Stimulated activated naive CD8-positive, alpha-beta T cell treated with anti-CD3 and anti-CD28 coated beads, Interleukin-15, amount 100 ng/mL, for 72 hours (primary cell): ENCODE data around the gene NUP50.

Experiments
- ATAC-seq: fragments of 150-1000 bp; cut with Tn5 transposase; 2 replicates; pipeline ENCODE4 v1.10.0; 2021; ENCODE audit warnings: mild to moderate bottlenecking, moderate library complexity
- DNase-seq, 2 donors: peaks; one replicate each; pipeline ENCODE4 v3.0.0; 2021 to 2022
- H3K27ac Mint-ChIP-seq, 2 donors: one replicate each; pipeline ENCODE4 v1.8.0; 2022; ENCODE audit warnings: mild to moderate bottlenecking in 2 of 2, mixed read lengths in 2 of 2, moderate library complexity in 2 of 2
- H3K27me3 Mint-ChIP-seq: one replicate; pipeline ENCODE4 v1.8.0; 2022; ENCODE audit warnings: mixed read lengths
- H3K4me1 Mint-ChIP-seq: one replicate; pipeline ENCODE4 v1.8.0; 2022; ENCODE audit warnings: mild to moderate bottlenecking, mixed read lengths
- H3K4me3 Mint-ChIP-seq, 2 donors: one replicate each; pipeline ENCODE4 v1.8.0; 2022; ENCODE audit warnings: mild to moderate bottlenecking in 2 of 2, mixed read lengths in 2 of 2, moderate library complexity in 1 of 2
- H3K9me3 Mint-ChIP-seq, 2 donors: one replicate each; pipeline ENCODE4 v1.8.0; 2022; ENCODE audit warnings: mixed read lengths in 2 of 2

The NUP50 gene

GRCh38 chr22:45197606-45198462 lies 34.1 kb downstream of the NUP50 start:
- Mint-ChIP-seq H3K4me1 (no peaks in the 10 kb centered on the region), H3K27ac (peak overlapping the region in 1 of 2 donors; percentile 42), H3K9me3 (no peaks in the 10 kb centered on the region), H3K27me3 (no peaks in the 10 kb centered on the region), H3K4me3 (no peak overlapping the region)
- ATAC-seq (no peak), DNase-seq (no peak)

DNA sequence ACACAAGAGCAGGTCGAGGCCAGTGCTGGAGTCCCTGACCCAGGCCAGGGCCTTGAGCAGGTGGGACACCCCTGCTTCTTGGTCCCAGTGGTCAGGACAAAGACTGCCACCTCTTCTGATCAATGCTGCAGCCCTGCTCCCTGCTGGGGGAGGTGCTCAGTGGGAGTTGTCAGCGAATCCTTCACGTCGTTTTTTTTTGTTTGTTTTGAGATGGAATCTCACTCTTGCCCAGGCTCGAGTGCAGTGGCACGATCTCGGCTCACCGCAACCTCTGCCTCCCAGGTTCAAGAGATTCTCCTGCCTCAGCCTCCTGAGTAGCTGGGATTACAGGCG lies 34.7 kb downstream of the NUP50 start:
- Mint-ChIP-seq H3K4me1 (no peaks in the 10 kb centered on the region), H3K27me3 (no peaks in the 10 kb centered on the region), H3K27ac (no peak overlapping the region), H3K4me3 (no peak overlapping the region), H3K9me3 (no peaks in the 10 kb centered on the region)
- DNase-seq = no peak
- no peak for ATAC-seq

GRCh38 chr22:45199723-45200122 lies 36.0 kb downstream of the NUP50 start:
- no peaks in the 10 kb centered on the region for H3K27me3 Mint-ChIP-seq
- no peaks in the 10 kb centered on the region for H3K9me3 Mint-ChIP-seq
- ATAC-seq (no peak), DNase-seq (no peak)
- H3K4me1 Mint-ChIP-seq = no peaks in the 10 kb centered on the region
- H3K27ac Mint-ChIP-seq = no peak overlapping the region
- no peak overlapping the region for H3K4me3 Mint-ChIP-seq

DNA sequence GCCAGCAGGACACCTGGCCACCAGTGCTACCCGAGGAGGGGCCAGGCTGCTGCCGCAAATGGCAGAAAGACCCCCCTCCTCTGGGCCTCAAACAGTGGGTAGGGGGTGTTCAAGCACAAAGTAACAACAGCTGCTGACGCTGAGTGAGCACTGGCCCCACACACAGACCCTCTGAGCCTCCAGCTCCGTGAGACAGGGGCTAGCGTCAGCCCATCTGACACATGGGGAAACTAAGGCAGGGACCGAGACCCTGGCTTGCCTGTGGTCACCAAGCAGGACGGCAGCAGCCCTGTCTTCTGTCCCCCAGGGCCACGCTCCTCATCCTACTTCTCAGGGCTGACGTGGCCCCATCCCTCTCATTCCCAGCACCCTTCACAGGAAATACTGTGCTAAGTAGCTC lies 36.5 kb downstream of the NUP50 start:
- H3K27ac Mint-ChIP-seq = peak overlapping the region in 1 of 2 donors; percentile 64
- no peaks in the 10 kb centered on the region for H3K9me3 Mint-ChIP-seq
- ATAC-seq (no peak), DNase-seq (no peak)
- no peaks in the 10 kb centered on the region for H3K27me3 Mint-ChIP-seq
- H3K4me1 Mint-ChIP-seq = no peaks in the 10 kb centered on the region
- H3K4me3 Mint-ChIP-seq = no peak overlapping the region

- no peak overlapping the region for H3K4me3 Mint-ChIP-seq
- no peaks in the 10 kb centered on the region for H3K4me1 Mint-ChIP-seq
- ATAC-seq = no peak
- H3K27ac Mint-ChIP-seq = peak overlapping the region in 1 of 2 donors; percentile 87
- H3K9me3 Mint-ChIP-seq = no peaks in the 10 kb centered on the region
- DNase-seq = no peak
- H3K27me3 Mint-ChIP-seq = no peaks in the 10 kb centered on the region
These were observed 37.3 kb downstream of the NUP50 start for GRCh38 chr22:45200860-45201511.

GRCh38 chr22:45201678-45202332 lies 38.1 kb downstream of the NUP50 start:
- DNase-seq (no peak), ATAC-seq (no peak)
- H3K9me3 Mint-ChIP-seq = no peaks in the 10 kb centered on the region
- H3K4me1 Mint-ChIP-seq = no peaks in the 10 kb centered on the region
- H3K27ac Mint-ChIP-seq = peak overlapping the region; percentile 83 to 87
- H3K27me3 Mint-ChIP-seq = no peaks in the 10 kb centered on the region
- no peak overlapping the region for H3K4me3 Mint-ChIP-seq

GRCh38 chr22:45202333-45203149 lies 38.8 kb downstream of the NUP50 start:
- Mint-ChIP-seq H3K9me3 (no peaks in the 10 kb centered on the region), H3K27me3 (no peaks in the 10 kb centered on the region)

DNA sequence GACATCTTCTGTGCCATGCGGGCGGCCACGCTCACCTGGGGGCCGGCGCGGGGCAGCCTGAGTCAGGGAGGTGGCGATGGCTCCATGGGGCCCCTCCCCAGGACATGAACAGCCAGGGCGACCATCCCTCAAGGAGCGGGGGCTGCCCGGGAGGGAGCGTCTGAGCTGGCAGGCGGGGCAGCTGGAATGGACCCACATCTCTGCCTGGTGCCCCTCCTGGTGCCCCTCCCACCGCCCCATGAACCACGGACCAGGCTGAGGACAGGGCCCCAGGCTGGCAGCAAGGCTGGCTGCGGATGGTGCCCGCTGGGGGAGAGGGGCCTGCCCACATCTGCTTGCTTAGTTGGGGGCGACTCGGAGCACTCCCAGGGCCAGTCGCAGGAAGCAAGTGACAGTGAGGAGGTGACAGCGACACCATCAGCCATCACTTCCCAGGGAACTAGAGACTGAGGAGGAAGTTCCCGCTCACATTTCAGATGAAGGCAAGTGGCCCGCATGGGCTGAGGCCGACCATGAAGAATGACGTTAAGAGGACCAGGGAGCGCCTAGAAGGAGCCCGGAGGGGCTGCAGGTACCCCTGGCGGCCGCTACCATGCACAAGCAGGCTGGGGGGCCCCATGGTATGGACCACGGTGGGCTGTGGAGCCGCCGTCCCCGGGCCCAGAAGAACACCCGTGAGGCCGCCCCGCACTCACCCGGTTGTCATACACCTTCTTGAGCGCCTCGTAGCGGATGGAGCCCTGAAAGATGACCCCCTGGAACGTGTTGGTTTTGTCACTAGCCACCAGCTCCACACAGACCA lies 39.6 kb downstream of the NUP50 start:
- ATAC-seq (peak; percentile 40), DNase-seq (no peak)
- Mint-ChIP-seq H3K4me3 (no peak overlapping the region), H3K4me1 (no peaks in the 10 kb centered on the region), H3K27ac (no peak overlapping the region), H3K9me3 (no peaks in the 10 kb centered on the region), H3K27me3 (no peaks in the 10 kb centered on the region)

More at GRCh38 chr22:45202333-45203149, 38.8 kb downstream of the NUP50 start:
- Mint-ChIP-seq H3K4me1 (no peaks in the 10 kb centered on the region), H3K4me3 (no peak overlapping the region), H3K27ac (no peak overlapping the region)
- ATAC-seq (no peak), DNase-seq (no peak)

GRCh38 chr22:45204241-45204640 lies 40.5 kb downstream of the NUP50 start:
- peaks cover under 1% of the 10 kb centered on the region for H3K4me1 Mint-ChIP-seq
- DNase-seq (no peak), ATAC-seq (no peak)
- H3K27me3 Mint-ChIP-seq = no peaks in the 10 kb centered on the region
- no peak overlapping the region for H3K27ac Mint-ChIP-seq
- H3K4me3 Mint-ChIP-seq = no peak overlapping the region
- no peaks in the 10 kb centered on the region for H3K9me3 Mint-ChIP-seq

DNA sequence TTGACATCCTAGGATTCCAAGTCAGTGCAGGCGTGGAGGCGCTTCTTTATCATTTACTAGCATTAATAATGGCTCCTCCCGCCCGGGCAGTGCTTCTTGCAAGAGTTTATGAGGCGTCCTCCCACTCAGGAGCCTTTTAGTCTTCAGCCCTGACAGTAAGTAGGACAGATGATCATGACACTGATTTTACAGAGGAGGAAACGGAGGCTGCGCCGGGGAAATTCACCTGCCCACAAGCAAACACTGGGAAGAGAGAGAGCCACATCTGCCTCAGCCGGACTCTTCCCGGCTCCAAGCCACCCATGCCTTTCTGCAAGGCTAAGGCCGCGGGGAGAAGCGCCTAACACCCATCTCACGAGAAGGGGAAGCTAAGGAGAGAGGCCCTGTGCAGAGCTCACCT lies 41.1 kb downstream of the NUP50 start:
- ATAC-seq (no peak), DNase-seq (no peak)
- H3K4me1 Mint-ChIP-seq = peaks cover 6% of the 10 kb centered on the region

DNA sequence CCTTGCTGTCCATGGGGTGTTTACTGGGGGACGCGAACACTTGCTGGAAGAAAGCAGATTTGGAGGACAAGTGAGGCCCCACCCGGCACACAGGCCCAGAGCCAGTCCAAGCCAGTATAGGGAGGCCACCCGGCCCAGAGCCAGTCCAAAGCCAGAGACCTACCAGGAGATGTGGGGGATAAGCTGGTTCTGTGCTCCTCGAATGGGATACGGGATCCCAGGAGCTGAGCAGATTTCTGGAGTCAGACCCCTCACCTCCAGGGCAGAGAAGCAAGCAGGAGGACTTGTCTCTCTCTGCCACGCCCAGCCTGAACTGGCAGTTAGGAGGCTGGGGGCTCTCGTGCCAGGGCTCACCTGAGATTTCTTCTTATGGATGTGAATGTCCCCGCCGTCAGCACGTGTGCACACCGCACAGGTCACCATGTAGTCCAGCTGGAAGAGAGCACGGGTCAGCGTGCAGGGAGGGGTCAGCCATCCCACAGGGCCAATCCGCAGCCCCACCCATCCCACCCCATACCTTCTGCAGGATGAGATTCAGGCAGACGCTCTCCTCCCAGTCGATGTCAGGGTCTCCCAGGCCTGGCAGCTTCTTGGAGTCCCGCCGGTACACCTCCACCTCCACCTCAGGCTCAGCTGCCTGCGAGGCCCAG lies 41.7 kb downstream of the NUP50 start:
- DNase-seq = no peak
- no peak for ATAC-seq
- Mint-ChIP-seq H3K4me1 (peaks cover 8% of the 10 kb centered on the region), H3K27ac (peak overlapping the region in 1 of 2 donors; percentile 43), H3K4me3 (no peak overlapping the region), H3K27me3 (no peaks in the 10 kb centered on the region), H3K9me3 (no peaks in the 10 kb centered on the region)

More for the DNA sequence above, 41.1 kb downstream of the NUP50 start:
- Mint-ChIP-seq H3K4me3 (no peak overlapping the region), H3K27ac (peak overlapping the region in 1 of 2 donors; percentile 50), H3K9me3 (no peaks in the 10 kb centered on the region), H3K27me3 (no peaks in the 10 kb centered on the region)

- Mint-ChIP-seq H3K4me1 (peaks cover 8% of the 10 kb centered on the region), H3K4me3 (no peak overlapping the region), H3K27me3 (no peaks in the 10 kb centered on the region), H3K27ac (no peak overlapping the region), H3K9me3 (no peaks in the 10 kb centered on the region)
- ATAC-seq (no peak), DNase-seq (no peak)
These were observed 42.5 kb downstream of the NUP50 start for GRCh38 chr22:45206233-45206632.

DNA sequence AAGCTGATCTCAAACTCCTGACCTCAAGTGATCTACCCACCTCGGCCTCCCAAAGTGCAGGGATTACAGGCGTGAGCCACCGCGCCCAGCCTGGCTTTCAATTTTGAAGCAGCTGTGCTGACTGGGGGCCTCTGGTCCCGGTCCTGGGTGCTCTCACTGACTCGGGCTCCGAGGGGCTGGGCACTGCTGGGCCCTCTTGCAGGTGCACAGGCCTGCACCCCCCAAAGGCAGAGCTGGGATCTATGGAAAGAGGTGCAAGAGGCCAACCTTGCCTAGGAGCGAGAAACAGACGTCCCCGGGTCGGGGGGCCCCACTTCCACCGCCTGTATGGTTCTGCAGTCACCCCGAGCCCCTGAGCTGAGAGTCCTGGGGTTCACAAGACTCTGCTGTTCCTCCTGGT lies 43.8 kb downstream of the NUP50 start:
- peaks cover 8% of the 10 kb centered on the region for H3K4me1 Mint-ChIP-seq
- H3K9me3 Mint-ChIP-seq = no peaks in the 10 kb centered on the region

DNA sequence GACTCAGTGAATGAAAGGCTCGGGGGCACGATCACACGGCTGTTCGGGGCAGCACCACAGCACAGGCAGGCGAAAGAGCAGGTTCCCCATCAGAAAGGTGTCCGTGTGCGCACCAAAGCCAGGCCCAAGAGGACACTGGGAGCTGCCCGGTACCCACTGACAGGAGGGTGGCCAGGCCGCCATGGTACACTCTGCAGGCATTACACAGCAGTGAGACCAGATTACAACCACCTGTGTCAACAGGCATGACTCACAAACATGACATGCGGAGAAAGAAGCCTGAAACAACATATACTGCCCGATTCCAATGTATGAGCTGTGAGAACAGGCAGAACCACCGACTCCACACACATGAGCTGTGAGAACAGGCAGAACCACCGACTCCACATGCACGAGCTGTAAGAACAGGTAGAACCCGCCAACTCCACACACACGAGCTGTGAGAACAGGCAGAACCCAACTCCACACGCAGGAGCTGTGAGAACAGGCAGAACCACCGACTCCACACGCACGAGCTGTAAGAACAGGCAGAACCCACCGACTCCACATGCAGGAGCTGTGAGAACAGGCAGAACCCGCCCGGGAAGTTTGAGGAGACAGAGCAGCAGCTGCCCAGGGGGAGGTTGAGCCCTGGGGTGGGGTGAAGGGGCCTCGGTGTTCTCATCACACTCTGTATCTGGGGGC lies 44.4 kb downstream of the NUP50 start:
- H3K9me3 Mint-ChIP-seq = no peaks in the 10 kb centered on the region
- H3K4me3 Mint-ChIP-seq = no peak overlapping the region
- no peak overlapping the region for H3K27ac Mint-ChIP-seq
- DNase-seq (no peak), ATAC-seq (no peak)
- H3K27me3 Mint-ChIP-seq = no peaks in the 10 kb centered on the region
- H3K4me1 Mint-ChIP-seq = peaks cover 8% of the 10 kb centered on the region

More for the DNA sequence above, 43.8 kb downstream of the NUP50 start:
- Mint-ChIP-seq H3K27ac (no peak overlapping the region), H3K27me3 (no peaks in the 10 kb centered on the region), H3K4me3 (no peak overlapping the region)
- DNase-seq (no peak), ATAC-seq (no peak)
